Body of pancreas (tissue), 4 donors: Measurements from ENCODE around the gene ICAM5.

Experiments used
- POLR2A ChIP-seq, 3 donors: fragments of 450-650 bp; IDR thresholded peaks; one replicate each; pipeline ENCODE4 v1.6.1; 2016; ENCODE audit warnings: antibody characterized with exemption in 3 of 3, mild to moderate bottlenecking in 2 of 3
- TF ChIP-seq, protein P1 (sequence below), 7 experiments: fragments of 450-650 bp in 4 of 7; fragments of 200-600 bp in 3 of 7; sonication (generic) in 3 of 7; IDR thresholded peaks; one replicate each; pipeline ENCODE4 v1.5.1; 2016 to 2019; ENCODE audit warnings: antibody characterized with exemption in 7 of 7

DNA sequence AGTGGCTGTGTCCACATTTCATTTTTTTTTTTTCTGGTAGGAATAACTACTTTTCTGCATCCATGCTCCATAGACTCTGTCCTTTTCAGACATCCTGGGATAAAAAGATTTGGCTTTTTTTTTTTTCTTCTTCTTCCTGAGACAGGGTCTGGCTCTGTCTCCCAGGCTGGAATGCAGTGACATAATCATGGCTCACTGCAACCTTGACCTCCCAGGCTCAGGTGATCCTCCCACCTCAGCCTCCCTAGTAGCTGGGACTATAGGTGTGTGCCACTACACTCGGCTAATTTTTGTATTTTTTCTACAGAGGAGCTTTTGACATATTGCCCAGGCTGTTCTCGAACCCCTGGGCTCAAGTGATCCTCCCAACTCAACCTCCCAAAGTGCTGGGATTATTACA lies 53.7 kb downstream of the ICAM5 start:
- TF ChIP-seq, protein P1, sequence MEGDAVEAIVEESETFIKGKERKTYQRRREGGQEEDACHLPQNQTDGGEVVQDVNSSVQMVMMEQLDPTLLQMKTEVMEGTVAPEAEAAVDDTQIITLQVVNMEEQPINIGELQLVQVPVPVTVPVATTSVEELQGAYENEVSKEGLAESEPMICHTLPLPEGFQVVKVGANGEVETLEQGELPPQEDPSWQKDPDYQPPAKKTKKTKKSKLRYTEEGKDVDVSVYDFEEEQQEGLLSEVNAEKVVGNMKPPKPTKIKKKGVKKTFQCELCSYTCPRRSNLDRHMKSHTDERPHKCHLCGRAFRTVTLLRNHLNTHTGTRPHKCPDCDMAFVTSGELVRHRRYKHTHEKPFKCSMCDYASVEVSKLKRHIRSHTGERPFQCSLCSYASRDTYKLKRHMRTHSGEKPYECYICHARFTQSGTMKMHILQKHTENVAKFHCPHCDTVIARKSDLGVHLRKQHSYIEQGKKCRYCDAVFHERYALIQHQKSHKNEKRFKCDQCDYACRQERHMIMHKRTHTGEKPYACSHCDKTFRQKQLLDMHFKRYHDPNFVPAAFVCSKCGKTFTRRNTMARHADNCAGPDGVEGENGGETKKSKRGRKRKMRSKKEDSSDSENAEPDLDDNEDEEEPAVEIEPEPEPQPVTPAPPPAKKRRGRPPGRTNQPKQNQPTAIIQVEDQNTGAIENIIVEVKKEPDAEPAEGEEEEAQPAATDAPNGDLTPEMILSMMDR (IDR thresholded peaks at IDR 0.05), result no peak
- no peak for TF ChIP-seq POLR2A (IDR thresholded peaks at IDR 0.05)
